HG03558 (cell line): ENCODE measurements around the gene SLPI.

Experiments used
- ATAC-seq: cut with Tn5 transposase; IDR thresholded peaks from one replicate; pipeline ENCODE4 v1.9.1; 2021; ENCODE audit warnings: moderate number of reproducible peaks; ENCODE audit not compliant: unreplicated experiment; ENCODE audit errors: extremely low read depth

Gene SLPI

DNA sequence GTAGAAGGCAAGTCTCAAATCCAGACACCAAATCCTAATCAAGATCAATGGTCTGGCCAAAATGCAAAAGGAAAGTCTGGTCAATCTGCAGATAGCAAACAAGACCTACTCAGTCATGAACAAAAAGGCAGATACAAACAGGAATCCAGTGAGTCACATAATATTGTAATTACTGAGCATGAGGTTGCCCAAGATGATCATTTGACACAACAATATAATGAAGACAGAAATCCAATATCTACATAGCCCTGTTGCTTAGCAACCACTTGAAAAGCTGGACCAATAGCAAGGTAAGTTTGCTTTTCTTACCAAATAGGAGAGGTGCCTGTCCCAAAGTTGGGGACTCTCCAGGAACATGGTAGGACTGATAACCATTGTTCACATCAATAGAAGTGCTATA is 31.2 kb downstream of the SLPI start:
- no peak for ATAC-seq

DNA sequence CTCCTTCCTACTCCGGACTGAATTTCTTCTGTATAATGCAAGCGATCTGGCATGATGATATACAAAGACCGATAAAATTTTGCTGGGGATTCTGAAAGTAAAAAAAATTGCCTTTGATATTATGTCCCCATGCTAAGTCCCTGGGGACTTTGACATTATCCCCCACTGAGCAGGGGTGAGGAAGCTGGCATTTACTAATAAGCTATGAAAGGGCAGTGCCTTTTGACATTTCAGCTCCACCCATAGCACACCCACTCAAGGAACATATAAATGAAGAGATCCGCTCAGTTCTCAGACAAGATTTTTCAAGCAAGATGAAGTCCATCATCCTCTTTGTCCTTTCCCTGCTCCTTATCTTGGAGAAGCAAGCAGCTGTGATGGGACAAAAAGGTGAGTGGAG is 33.3 kb downstream of the SLPI start, which contains the start of gene SEMG2:
Gene SEMG2, plus strand, starts transcription at position 298 of the 400 bp plus-strand sequence. Its CDS starts 17 bp downstream, at position 315.
- no peak for ATAC-seq

GRCh38 chr20:45218636-45219035 is 35.7 kb downstream of the SLPI start:
- no peak for ATAC-seq

- ATAC-seq: no peak
Measured at GRCh38 chr20:45218124-45218523, 36.2 kb downstream of the SLPI start.

- no peak for ATAC-seq
Measured at GRCh38 chr20:45212836-45213235, 41.5 kb downstream of the SLPI start.

GRCh38 chr20:45211569-45212474 is 42.5 kb downstream of the SLPI start:
- ATAC-seq: no peak

DNA sequence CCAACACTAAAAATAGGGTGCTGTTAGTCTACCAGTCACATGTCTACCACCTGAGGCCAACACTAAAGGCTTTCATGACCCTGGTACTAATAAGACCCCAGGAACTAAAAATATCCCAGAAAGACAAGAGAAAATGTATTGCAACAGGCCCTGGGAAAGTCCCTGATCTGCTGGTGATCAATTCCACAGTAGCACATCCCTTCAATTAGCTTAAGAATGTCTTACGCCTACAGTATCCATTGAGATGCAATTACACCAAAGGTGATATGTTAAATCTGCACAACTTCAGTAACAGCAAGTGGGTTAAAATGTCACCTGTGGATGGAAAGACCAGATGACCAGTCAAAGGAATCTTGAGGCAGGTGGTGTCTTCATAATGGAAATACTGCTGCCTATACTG is 44.4 kb downstream of the SLPI start:
- ATAC-seq: no peak

GRCh38 chr20:45206725-45207124 is 47.6 kb downstream of the SLPI start, which contains the start of gene SEMG1:
Gene SEMG1 (plus strand): TSS chr20:45207033. CDS start chr20:45207054, 21 bp downstream.
- no peak for ATAC-seq
